PC-3 (cell line): ENCODE data around the gene WNT4.

Experiments used
- CTCF ChIP-seq: fragments of 300-600 bp; sonication (generic); conservative IDR thresholded peaks from 2 replicates; pipeline ENCODE4 v1.5.1; 2017; ENCODE audit warnings: antibody characterized with exemption, low read depth, mild to moderate bottlenecking, low read length
- EZH2 ChIP-seq: fragments of 300-600 bp; sonication (generic); IDR thresholded peaks from one replicate; pipeline ENCODE4 v1.6.1; 2017; ENCODE audit warnings: antibody characterized with exemption, mild to moderate bottlenecking, low read length; ENCODE audit not compliant: unreplicated experiment

- no peak for TF ChIP-seq CTCF
- TF ChIP-seq EZH2, result no peak
Measured at GRCh38 chr1:22182715-22183114, 39.8 kb upstream of the WNT4 start.
